ENCODE measurements around the gene AMZ2.

- TF ChIP-seq FOXA1 (IDR thresholded peaks at IDR 0.05) (no peak), CTCF (IDR thresholded peaks at IDR 0.05; ENCODE audit: low read depth, low read length, missing input control) (no peak), YY1 (IDR thresholded peaks at IDR 0.05) (no peak), RAD21 (IDR thresholded peaks at IDR 0.05) (no peak), NR2F2 (IDR thresholded peaks at IDR 0.05) (no peak), GABPA (IDR thresholded peaks at IDR 0.05 in 1 of 2, conservative IDR thresholded peaks at IDR 0.05 in 1 of 2) (no peak)
- TF ChIP-seq, protein P1, sequence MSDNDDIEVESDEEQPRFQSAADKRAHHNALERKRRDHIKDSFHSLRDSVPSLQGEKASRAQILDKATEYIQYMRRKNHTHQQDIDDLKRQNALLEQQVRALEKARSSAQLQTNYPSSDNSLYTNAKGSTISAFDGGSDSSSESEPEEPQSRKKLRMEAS (IDR thresholded peaks at IDR 0.05), result no peak
- TF ChIP-seq, protein P2, sequence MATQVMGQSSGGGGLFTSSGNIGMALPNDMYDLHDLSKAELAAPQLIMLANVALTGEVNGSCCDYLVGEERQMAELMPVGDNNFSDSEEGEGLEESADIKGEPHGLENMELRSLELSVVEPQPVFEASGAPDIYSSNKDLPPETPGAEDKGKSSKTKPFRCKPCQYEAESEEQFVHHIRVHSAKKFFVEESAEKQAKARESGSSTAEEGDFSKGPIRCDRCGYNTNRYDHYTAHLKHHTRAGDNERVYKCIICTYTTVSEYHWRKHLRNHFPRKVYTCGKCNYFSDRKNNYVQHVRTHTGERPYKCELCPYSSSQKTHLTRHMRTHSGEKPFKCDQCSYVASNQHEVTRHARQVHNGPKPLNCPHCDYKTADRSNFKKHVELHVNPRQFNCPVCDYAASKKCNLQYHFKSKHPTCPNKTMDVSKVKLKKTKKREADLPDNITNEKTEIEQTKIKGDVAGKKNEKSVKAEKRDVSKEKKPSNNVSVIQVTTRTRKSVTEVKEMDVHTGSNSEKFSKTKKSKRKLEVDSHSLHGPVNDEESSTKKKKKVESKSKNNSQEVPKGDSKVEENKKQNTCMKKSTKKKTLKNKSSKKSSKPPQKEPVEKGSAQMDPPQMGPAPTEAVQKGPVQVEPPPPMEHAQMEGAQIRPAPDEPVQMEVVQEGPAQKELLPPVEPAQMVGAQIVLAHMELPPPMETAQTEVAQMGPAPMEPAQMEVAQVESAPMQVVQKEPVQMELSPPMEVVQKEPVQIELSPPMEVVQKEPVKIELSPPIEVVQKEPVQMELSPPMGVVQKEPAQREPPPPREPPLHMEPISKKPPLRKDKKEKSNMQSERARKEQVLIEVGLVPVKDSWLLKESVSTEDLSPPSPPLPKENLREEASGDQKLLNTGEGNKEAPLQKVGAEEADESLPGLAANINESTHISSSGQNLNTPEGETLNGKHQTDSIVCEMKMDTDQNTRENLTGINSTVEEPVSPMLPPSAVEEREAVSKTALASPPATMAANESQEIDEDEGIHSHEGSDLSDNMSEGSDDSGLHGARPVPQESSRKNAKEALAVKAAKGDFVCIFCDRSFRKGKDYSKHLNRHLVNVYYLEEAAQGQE (IDR thresholded peaks at IDR 0.05), result no peak
These were observed 9.0 kb upstream of the AMZ2 start for GRCh38 chr17:68238871-68239253.
